Measurements from ENCODE around the gene OR4K5. TPM values are rescaled to one million over a fixed set of nuclear protein-coding genes. Genes with fewer than 3 reads are reported as not detected.

The OR4K5 gene
- total RNA-seq, 3 donors from 2014 or later (not counting 1 experiment from before 2014, with no cell fraction given), result not detected

DNA sequence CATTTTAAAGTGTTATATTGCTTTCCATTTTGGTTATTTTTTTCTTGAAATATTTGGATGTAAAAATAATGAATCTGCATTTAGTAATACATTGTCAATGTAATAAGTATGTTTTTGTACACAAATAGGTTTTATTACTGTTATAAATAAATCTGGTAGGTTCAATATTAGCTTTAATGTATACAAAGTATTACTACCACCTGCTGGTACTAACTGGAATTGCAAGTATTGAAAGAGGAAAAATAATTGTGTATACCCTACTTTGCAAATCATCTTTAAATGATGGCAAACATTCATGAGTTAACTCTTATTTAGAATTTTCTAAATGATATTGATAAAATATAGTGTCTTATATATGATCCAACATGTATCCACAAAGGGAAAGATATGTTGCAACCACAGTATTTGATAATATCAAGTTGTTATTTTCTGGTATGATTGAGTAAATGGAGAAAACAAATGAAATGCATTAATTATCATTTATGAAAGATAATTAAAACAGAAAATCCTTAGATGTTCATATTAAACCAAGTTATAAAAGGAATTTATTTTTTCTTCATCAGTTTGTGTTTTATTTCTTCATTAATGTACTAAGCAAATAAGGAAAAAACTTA, 42.3 kb upstream of the OR4K5 start:
- Mint-ChIP-seq H3K9me3 (peaks cover 0 to 2% of the 10 kb centered on the region in 2 donors), H3K36me3 (no peaks in the 10 kb centered on the region), H3K4me1 (no peaks in the 10 kb centered on the region), H3K27ac (no peak overlapping the region), H3K27me3 (ENCODE audit: low read depth in 2 of 2) (no peaks in the 10 kb centered on the region), H3K4me3 (no peak overlapping the region)
- TF ChIP-seq, protein P1, sequence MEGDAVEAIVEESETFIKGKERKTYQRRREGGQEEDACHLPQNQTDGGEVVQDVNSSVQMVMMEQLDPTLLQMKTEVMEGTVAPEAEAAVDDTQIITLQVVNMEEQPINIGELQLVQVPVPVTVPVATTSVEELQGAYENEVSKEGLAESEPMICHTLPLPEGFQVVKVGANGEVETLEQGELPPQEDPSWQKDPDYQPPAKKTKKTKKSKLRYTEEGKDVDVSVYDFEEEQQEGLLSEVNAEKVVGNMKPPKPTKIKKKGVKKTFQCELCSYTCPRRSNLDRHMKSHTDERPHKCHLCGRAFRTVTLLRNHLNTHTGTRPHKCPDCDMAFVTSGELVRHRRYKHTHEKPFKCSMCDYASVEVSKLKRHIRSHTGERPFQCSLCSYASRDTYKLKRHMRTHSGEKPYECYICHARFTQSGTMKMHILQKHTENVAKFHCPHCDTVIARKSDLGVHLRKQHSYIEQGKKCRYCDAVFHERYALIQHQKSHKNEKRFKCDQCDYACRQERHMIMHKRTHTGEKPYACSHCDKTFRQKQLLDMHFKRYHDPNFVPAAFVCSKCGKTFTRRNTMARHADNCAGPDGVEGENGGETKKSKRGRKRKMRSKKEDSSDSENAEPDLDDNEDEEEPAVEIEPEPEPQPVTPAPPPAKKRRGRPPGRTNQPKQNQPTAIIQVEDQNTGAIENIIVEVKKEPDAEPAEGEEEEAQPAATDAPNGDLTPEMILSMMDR (IDR thresholded peaks at IDR 0.05), result peak; percentile 51
- DNase-seq, result peak in 1 of 2 donors; percentile 34
- Histone ChIP-seq H3K9me3 (ENCODE audit: control insufficient read depth, insufficient read depth, low read length) (no peaks in the 10 kb centered on the region), H3K36me3 (ENCODE audit: control insufficient read depth, insufficient read depth, low read length) (no peaks in the 10 kb centered on the region), H3K27me3 (ENCODE audit: control insufficient read depth, insufficient read depth, low read length) (no peaks in the 10 kb centered on the region), H3K27ac (ENCODE audit: low read length) (no peak overlapping the region), H3K4me1 (ENCODE audit: control insufficient read depth, insufficient read depth, low read length) (no peaks in the 10 kb centered on the region), H3K4me3 (ENCODE audit: low read length) (no peak overlapping the region)
- intact Hi-C loops (cut with micrococcal nuclease), result no loop called here
- ATAC-seq, result no peak

DNA sequence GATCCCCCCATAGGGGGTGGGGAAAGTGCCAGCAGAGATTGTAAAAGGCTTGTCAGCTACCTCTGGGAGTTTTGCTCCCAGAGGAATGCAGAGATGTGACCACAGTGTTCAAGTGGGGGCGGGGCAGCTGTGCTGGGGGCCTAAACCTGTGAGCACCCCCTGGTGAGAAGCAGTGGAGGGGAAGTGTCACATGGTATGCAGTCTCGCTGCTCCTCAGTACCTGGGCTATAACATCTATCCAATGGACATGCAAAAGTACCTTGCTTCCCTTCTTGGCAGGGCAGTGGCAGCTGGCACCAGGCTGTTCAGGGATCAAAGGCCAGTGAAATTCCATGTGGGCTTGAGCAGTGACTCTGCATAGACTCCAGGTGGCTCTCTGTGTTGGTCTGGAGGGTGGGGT, 25.1 kb upstream of the OR4K5 start:
- ATAC-seq (no peak), DNase-seq (no peak)
- no peaks in the 10 kb centered on the region for H3K27me3 ChIP-seq (ENCODE audit: control insufficient read depth, insufficient read depth, low read length)
- TF ChIP-seq, protein P1 (IDR thresholded peaks at IDR 0.05), result no peak
- peaks cover 11% of the 10 kb centered on the region for H3K36me3 Mint-ChIP-seq
- no peak overlapping the region for H3K27ac Mint-ChIP-seq
- intact Hi-C loops (cut with micrococcal nuclease), result no loop called here
- H3K9me3 ChIP-seq (ENCODE audit: control insufficient read depth, insufficient read depth, low read length), result peaks cover 42% of the 10 kb centered on the region
- peaks cover 15 to 18% of the 10 kb centered on the region in 2 donors for H3K9me3 Mint-ChIP-seq
- WGBS (ENCODE audit: insufficient coverage), result 53% methylated on average over 2 of the region's 2 CpGs
- H3K27me3 Mint-ChIP-seq (ENCODE audit: low read depth in 2 of 2), result no peaks in the 10 kb centered on the region
- H3K4me3 Mint-ChIP-seq, result no peak overlapping the region
- no peak overlapping the region for H3K27ac ChIP-seq (ENCODE audit: low read length)
- H3K4me1 ChIP-seq (ENCODE audit: control insufficient read depth, insufficient read depth, low read length), result no peaks in the 10 kb centered on the region
- H3K4me1 Mint-ChIP-seq, result no peaks in the 10 kb centered on the region
- H3K36me3 ChIP-seq (ENCODE audit: control insufficient read depth, insufficient read depth, low read length), result no peaks in the 10 kb centered on the region
- no peak overlapping the region for H3K4me3 ChIP-seq (ENCODE audit: low read length)

DNA sequence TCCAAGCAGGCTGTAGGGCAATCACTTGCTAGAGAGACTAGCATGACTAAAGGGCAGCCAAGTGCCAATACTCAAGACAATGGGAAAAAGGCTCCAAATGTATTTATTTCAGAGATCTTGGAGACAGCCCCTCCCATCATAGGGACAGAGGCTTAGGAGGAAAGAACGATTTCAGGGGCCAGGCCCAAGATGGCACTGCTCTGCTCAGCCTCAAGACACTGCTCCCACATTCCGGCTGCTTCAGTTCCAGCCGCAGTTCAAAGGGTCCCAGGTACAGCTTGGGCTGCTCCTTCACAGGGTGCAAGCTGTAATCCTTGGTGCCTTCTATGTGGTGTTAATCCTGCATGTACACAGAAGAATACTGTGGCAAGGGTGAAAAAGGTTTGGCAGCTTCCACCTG, 19.4 kb upstream of the OR4K5 start:
- no peak overlapping the region for H3K4me3 ChIP-seq (ENCODE audit: low read length)
- H3K27ac ChIP-seq (ENCODE audit: low read length), result no peak overlapping the region
- no peaks in the 10 kb centered on the region for H3K27me3 ChIP-seq (ENCODE audit: control insufficient read depth, insufficient read depth, low read length)
- H3K4me1 ChIP-seq (ENCODE audit: control insufficient read depth, insufficient read depth, low read length), result no peaks in the 10 kb centered on the region
- no peak for ATAC-seq
- DNase-seq, result no peak
- intact Hi-C loops (cut with micrococcal nuclease), result no loop called here
- peaks cover 6% of the 10 kb centered on the region for H3K9me3 ChIP-seq (ENCODE audit: control insufficient read depth, insufficient read depth, low read length)
- 69% methylated on average over 3 of the region's 3 CpGs for WGBS (ENCODE audit: insufficient coverage)
- Mint-ChIP-seq H3K36me3 (peaks cover 11% of the 10 kb centered on the region), H3K9me3 (peaks cover 12 to 19% of the 10 kb centered on the region in 2 donors), H3K4me1 (no peaks in the 10 kb centered on the region), H3K4me3 (no peak overlapping the region), H3K27me3 (ENCODE audit: low read depth in 2 of 2) (no peaks in the 10 kb centered on the region), H3K27ac (no peak overlapping the region)
- TF ChIP-seq, protein P1 (IDR thresholded peaks at IDR 0.05), result no peak
- H3K36me3 ChIP-seq (ENCODE audit: control insufficient read depth, insufficient read depth, low read length), result no peaks in the 10 kb centered on the region

DNA sequence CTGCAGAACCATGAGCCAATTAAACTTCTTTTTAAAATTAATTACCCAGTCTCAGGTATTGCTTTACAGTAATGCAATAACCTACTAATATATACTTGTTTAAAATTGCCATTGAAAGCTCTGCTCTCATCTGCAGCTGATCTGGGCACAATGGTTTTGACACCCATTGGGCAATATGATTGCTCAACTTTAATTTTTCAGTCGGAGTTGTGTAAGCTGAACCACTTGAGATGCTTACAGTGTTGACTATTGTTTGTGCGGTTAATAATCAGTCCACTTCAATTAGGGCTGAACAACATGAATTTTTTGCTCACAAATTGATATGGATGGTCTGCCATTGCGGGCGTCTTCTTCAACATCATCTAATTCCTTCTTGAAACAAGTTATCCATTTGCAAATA, 18.0 kb upstream of the OR4K5 start:
- Mint-ChIP-seq H3K9me3 (peaks cover 4 to 21% of the 10 kb centered on the region in 2 donors), H3K4me1 (no peaks in the 10 kb centered on the region), H3K27ac (no peak overlapping the region), H3K4me3 (no peak overlapping the region), H3K36me3 (peaks cover 4% of the 10 kb centered on the region), H3K27me3 (ENCODE audit: low read depth in 2 of 2) (no peaks in the 10 kb centered on the region)
- Histone ChIP-seq H3K27me3 (ENCODE audit: control insufficient read depth, insufficient read depth, low read length) (no peaks in the 10 kb centered on the region), H3K27ac (ENCODE audit: low read length) (no peak overlapping the region), H3K4me3 (ENCODE audit: low read length) (no peak overlapping the region), H3K9me3 (ENCODE audit: control insufficient read depth, insufficient read depth, low read length) (peaks cover 4% of the 10 kb centered on the region), H3K36me3 (ENCODE audit: control insufficient read depth, insufficient read depth, low read length) (no peaks in the 10 kb centered on the region), H3K4me1 (ENCODE audit: control insufficient read depth, insufficient read depth, low read length) (no peaks in the 10 kb centered on the region)
- TF ChIP-seq, protein P1 (IDR thresholded peaks at IDR 0.05), result no peak
- ATAC-seq (no peak), DNase-seq (no peak)
- 73% methylated on average over 4 of the region's 4 CpGs for WGBS (ENCODE audit: insufficient coverage)
- intact Hi-C loops (cut with micrococcal nuclease), result no loop called here

Measured in natural killer cell (primary cell).